HL-60 (cell line): Measurements from ENCODE around the gene UQCR11.

Experiments
- DNase-seq, 2 experiments: peaks; one replicate each; pipeline ENCODE4 v3.0.0-alpha.2; 2010 to 2020; ENCODE audit warnings: low read depth in 1 of 2, low spot score in 1 of 2
- H3K27ac ChIP-seq: fragments of 250-450 bp; sonication (Bioruptor Pico); replicated peaks from 2 replicates; pipeline ENCODE4 v1.5.1; 2020; ENCODE audit warnings: mild to moderate bottlenecking, moderate library complexity
- H3K27me3 ChIP-seq: fragments of 250-450 bp; sonication (Bioruptor Pico); 2 replicates; pipeline ENCODE4 v1.5.1; 2021; ENCODE audit warnings: mild to moderate bottlenecking, moderate library complexity; ENCODE audit not compliant: insufficient read depth, poor library complexity, severe bottlenecking
- H3K4me3 ChIP-seq: replicated peaks from 2 replicates; pipeline ENCODE4 v1.5.1; 2011; ENCODE audit warnings: mild to moderate bottlenecking, control low read depth, low read length; ENCODE audit not compliant: insufficient read depth
- GABPA ChIP-seq: IDR thresholded peaks from 2 replicates; pipeline ENCODE4 v1.6.1; 2012; ENCODE audit warnings: low read depth
- POLR2AphosphoS5 ChIP-seq: IDR thresholded peaks from 2 replicates; pipeline ENCODE4 v1.6.1; 2012; ENCODE audit warnings: low read depth
- SPI1 ChIP-seq: IDR thresholded peaks from 2 replicates; pipeline ENCODE4 v1.6.1; 2012; ENCODE audit warnings: low read depth, mild to moderate bottlenecking, borderline replicate concordance
- TF ChIP-seq, protein P1 (sequence below): IDR thresholded peaks from 2 replicates; pipeline ENCODE4 v1.6.1; 2012; ENCODE audit warnings: low read depth; ENCODE audit not compliant: insufficient replicate concordance
- TF ChIP-seq, protein P2 (sequence below): IDR thresholded peaks from one replicate; pipeline ENCODE4 v1.5.1; 2011; ENCODE audit warnings: low read length, control low read depth, inconsistent platforms; ENCODE audit not compliant: insufficient read depth

Gene UQCR11

DNA sequence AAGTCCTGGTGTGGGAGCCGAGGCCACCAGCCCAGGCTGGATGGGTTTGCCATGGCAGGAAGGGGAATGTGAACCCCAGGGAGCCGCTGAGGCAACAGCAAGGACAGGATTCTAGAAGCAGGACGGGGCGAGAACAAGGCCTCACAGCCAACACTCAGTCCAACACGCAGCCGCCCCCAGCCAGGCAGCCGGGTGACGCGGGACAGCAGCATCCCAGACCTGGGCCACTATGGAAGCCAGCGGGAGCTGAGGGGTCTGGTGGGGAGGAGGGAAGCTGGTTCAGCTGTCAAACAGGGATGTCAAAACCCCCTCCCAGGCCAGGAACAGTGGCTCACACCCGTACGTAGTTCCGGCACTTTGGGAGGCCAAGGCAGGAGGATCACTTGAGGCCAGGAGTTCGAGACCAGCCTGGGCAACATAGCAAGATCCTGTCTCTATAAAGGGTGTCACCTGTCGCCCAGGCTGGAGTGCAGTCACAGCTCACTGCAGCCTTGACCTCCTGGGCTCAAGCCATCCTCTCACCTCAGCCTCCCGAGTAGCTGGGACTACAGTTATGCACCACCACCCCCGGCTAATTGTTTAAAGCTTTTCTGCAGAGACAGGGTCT lies 43.9 kb downstream of the UQCR11 start:
- no peak for DNase-seq
- TF ChIP-seq GABPA: no peak
- TF ChIP-seq, protein P1, sequence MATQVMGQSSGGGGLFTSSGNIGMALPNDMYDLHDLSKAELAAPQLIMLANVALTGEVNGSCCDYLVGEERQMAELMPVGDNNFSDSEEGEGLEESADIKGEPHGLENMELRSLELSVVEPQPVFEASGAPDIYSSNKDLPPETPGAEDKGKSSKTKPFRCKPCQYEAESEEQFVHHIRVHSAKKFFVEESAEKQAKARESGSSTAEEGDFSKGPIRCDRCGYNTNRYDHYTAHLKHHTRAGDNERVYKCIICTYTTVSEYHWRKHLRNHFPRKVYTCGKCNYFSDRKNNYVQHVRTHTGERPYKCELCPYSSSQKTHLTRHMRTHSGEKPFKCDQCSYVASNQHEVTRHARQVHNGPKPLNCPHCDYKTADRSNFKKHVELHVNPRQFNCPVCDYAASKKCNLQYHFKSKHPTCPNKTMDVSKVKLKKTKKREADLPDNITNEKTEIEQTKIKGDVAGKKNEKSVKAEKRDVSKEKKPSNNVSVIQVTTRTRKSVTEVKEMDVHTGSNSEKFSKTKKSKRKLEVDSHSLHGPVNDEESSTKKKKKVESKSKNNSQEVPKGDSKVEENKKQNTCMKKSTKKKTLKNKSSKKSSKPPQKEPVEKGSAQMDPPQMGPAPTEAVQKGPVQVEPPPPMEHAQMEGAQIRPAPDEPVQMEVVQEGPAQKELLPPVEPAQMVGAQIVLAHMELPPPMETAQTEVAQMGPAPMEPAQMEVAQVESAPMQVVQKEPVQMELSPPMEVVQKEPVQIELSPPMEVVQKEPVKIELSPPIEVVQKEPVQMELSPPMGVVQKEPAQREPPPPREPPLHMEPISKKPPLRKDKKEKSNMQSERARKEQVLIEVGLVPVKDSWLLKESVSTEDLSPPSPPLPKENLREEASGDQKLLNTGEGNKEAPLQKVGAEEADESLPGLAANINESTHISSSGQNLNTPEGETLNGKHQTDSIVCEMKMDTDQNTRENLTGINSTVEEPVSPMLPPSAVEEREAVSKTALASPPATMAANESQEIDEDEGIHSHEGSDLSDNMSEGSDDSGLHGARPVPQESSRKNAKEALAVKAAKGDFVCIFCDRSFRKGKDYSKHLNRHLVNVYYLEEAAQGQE: no peak
- no peak for TF ChIP-seq POLR2AphosphoS5
- TF ChIP-seq, protein P2, sequence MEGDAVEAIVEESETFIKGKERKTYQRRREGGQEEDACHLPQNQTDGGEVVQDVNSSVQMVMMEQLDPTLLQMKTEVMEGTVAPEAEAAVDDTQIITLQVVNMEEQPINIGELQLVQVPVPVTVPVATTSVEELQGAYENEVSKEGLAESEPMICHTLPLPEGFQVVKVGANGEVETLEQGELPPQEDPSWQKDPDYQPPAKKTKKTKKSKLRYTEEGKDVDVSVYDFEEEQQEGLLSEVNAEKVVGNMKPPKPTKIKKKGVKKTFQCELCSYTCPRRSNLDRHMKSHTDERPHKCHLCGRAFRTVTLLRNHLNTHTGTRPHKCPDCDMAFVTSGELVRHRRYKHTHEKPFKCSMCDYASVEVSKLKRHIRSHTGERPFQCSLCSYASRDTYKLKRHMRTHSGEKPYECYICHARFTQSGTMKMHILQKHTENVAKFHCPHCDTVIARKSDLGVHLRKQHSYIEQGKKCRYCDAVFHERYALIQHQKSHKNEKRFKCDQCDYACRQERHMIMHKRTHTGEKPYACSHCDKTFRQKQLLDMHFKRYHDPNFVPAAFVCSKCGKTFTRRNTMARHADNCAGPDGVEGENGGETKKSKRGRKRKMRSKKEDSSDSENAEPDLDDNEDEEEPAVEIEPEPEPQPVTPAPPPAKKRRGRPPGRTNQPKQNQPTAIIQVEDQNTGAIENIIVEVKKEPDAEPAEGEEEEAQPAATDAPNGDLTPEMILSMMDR: no peak
- TF ChIP-seq SPI1: no peak
- H3K27ac ChIP-seq: no peak overlapping the region
- H3K4me3 ChIP-seq: no peak overlapping the region
- no peaks in the 10 kb centered on the region for H3K27me3 ChIP-seq

DNA sequence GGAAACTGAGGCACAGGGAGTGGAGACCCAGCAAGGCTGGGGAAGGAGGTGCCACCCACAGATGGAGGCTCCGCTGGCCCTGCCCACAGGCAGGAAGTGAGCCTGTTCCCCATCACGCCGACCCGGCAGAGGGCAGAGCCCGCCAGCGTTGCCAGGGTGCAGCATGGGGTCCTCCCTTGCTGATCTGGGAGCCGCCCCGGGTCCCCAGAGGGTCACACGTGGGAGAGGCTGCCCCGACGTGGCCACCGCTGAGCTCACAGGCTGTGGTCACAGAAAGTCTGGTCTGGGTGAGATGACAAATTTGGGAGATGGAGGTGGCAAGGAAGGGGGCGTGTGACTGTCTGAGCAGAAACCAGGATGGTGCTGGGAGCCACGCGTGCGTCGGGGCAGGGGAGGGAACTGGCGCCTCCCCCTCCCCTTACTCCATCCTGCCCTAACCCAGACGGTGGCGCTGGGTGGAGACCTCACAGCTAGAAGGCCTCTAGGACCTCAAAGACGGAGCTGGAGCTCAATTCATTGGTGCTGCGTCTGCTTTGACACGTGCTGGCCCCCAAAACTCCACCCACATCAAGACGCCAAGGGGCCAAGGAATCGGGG lies 44.9 kb downstream of the UQCR11 start:
- Histone ChIP-seq H3K4me3 (no peak overlapping the region), H3K27ac (no peak overlapping the region), H3K27me3 (no peaks in the 10 kb centered on the region)
- no peak for DNase-seq
- no peak for TF ChIP-seq POLR2AphosphoS5
- TF ChIP-seq GABPA: no peak

- H3K27me3 ChIP-seq: no peaks in the 10 kb centered on the region
- no peak overlapping the region for H3K4me3 ChIP-seq
- TF ChIP-seq, protein P1: no peak
- TF ChIP-seq, protein P2: no peak
- TF ChIP-seq GABPA: no peak
- TF ChIP-seq SPI1: no peak
- no peak for TF ChIP-seq POLR2AphosphoS5
Measured at GRCh38 chr19:1558552-1558951, 46.7 kb downstream of the UQCR11 start.

DNA sequence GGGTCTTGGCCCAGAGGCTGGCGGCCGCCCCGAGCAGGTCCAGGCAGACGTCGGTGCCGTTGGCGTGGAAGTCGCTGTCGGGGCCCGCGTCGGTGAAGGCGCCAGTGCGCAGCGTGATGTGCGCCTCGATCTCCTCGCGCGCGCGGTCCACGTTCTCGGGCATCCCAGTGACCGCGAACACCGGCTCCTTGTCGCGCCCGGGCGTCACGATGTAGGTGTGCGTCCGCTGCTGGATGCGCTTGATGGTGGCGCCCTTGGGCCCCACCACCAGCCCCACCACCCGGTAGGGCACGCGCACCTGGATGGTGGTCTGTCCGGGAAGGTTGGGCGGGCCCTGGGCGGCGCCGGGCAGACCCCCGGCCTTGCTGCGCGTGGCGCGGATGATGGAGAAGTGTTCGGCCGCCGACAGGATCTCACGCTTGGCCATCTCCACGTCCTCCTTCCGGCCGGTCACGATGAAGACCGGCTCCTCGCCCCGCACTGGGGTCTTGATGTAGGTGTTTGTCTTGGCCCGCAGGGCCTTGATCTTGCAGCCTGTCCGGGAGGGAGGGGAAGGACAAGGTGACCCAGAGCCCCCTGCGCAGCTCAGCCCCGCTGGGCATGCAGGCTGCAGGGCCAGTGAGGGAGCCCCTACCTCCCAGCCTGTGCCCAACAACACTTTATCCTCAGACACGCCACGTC lies 48.7 kb downstream of the UQCR11 start:
- Histone ChIP-seq H3K4me3 (no peak overlapping the region), H3K27me3 (no peaks in the 10 kb centered on the region), H3K27ac (no peak overlapping the region)
- no peak for DNase-seq
- TF ChIP-seq, protein P1: no peak
- no peak for TF ChIP-seq SPI1
- no peak for TF ChIP-seq GABPA
- no peak for TF ChIP-seq POLR2AphosphoS5
- TF ChIP-seq, protein P2: no peak

More at GRCh38 chr19:1558552-1558951, 46.7 kb downstream of the UQCR11 start:
- DNase-seq: no peak
- H3K27ac ChIP-seq: no peak overlapping the region
